Breast epithelium (tissue), 3 donors: ENCODE results near the gene TP63.

Experiments used
- CTCF ChIP-seq, 3 donors: fragments of 450-650 bp; IDR thresholded peaks; one replicate each; pipeline ENCODE4 v1.5.1; 2016 to 2017; ENCODE audit warnings: antibody characterized with exemption in 3 of 3, mild to moderate bottlenecking in 3 of 3, moderate library complexity in 3 of 3
- POLR2A ChIP-seq: fragments of 450-650 bp; IDR thresholded peaks from one replicate; pipeline ENCODE4 v1.6.1; 2016; ENCODE audit warnings: antibody characterized with exemption, mild to moderate bottlenecking, moderate library complexity

- TF ChIP-seq CTCF (IDR thresholded peaks at IDR 0.05) (no peak), POLR2A (no peak)
These were observed 231.3 kb downstream of the TP63 start for GRCh38 chr3:189862385-189862998.
